HEK293T (cell line): ENCODE data around the gene TWF2.

ENCODE experiments used
- ARNT ChIP-seq: fragments of 450-650 bp; IDR thresholded peaks from 2 replicates; pipeline ENCODE4 v1.6.1; 2017; ENCODE audit warnings: mild to moderate bottlenecking
- BHLHE40 ChIP-seq: fragments of 450-650 bp; IDR thresholded peaks from 2 replicates; pipeline ENCODE4 v1.6.1; 2016; ENCODE audit warnings: mild to moderate bottlenecking, moderate library complexity, borderline replicate concordance
- ELF4 ChIP-seq: fragments of 450-650 bp; IDR thresholded peaks from 2 replicates; pipeline ENCODE4 v1.6.1; 2017; ENCODE audit warnings: antibody characterized with exemption
- FOXA1 ChIP-seq: fragments of 450-650 bp; IDR thresholded peaks from 2 replicates; pipeline ENCODE4 v1.6.1; 2016; ENCODE audit warnings: mild to moderate bottlenecking
- FOXK2 ChIP-seq: fragments of 450-650 bp; IDR thresholded peaks from 2 replicates; pipeline ENCODE4 v1.6.1; 2016; ENCODE audit warnings: mild to moderate bottlenecking
- FOXM1 ChIP-seq: fragments of 450-650 bp; IDR thresholded peaks from 2 replicates; pipeline ENCODE4 v1.6.1; 2017; ENCODE audit warnings: mild to moderate bottlenecking, borderline replicate concordance
- PKNOX1 ChIP-seq: fragments of 450-650 bp; IDR thresholded peaks from 2 replicates; pipeline ENCODE4 v1.6.1; 2016
- SP1 ChIP-seq: fragments of 450-650 bp; IDR thresholded peaks from 2 replicates; pipeline ENCODE4 v1.6.1; 2017
- SUZ12 ChIP-seq: fragments of 450-650 bp; IDR thresholded peaks from 2 replicates; pipeline ENCODE4 v1.6.1; 2016; ENCODE audit warnings: mild to moderate bottlenecking
- ZNF384 ChIP-seq: fragments of 450-650 bp; IDR thresholded peaks from 2 replicates; pipeline ENCODE4 v1.6.1; 2016

- TF ChIP-seq SP1 (no peak), ELF4 (no peak), ZNF384 (no peak), FOXA1 (no peak), SUZ12 (no peak), FOXM1 (no peak), PKNOX1 (no peak), FOXK2 (no peak), BHLHE40 (no peak), ARNT (no peak)
Measured at GRCh38 chr3:52216585-52217408, 22.2 kb downstream of the TWF2 start.
